ENCODE results near the gene TSR3.

TSR3 gene

DNA sequence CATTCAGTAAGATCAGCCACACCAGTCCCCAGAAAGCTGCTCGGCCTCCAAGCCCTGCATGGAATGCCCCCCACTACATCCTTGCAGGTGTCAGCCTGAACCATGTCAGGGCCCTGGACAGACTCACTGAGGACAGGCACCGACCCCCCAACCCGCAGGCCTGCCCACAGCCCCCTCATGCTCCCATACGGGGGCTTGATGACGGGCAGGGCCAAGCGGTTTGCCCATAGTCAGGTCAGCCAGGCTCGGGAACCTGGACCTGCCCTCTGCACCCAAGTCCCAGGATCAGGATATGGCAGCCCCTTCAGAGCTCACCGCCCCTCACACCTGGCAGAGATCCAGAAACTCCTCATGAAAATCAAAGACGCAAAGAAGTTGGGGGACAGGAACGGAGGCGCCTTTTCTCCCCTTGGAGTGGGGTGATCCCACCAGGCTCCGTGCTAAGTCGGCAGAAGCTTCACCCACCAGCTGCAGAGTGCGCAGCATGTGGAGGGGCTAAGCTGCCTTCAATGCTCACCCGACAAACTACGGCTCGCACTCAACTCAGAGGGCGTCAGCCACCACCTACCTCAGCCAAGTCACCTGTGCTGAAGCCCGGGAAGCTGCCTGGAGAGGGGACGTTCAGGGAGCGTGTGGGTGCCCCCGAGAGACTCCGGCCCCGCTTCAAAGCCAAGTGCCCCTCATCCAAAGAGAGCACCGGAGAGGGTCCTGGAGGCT, 26.6 kb upstream of the TSR3 start:
- DNase-seq: no peak

DNA sequence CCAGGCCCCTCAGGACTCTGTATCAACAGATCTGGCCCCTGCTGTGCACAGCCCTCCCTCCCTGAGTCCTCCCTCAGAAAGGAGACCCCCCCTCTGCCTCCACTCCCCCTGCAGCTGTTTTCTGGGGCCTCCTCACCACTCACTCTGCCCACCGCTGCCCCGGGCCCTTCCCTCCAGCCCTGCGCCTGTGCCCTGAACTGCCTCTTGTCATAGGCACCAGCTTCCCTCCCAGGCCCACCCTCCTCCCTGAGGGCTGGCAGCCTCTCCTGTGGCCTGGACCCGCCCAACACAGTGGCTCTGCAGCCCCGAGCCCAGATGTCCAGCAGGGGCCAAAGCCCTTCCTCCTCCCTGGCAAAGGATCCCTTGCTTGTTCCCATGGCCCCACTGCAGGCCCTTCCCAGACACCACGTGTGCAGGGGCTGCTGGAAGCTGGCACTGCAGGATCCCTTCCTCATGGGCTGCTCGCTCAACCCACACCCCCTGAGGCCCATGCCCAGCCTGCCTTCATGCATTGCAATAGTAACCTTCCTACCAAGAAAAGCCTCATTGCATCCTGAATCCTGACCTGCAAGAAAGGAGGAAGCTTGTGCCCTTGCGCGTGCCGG, 25.8 kb upstream of the TSR3 start:
- DNase-seq: no peak

DNA sequence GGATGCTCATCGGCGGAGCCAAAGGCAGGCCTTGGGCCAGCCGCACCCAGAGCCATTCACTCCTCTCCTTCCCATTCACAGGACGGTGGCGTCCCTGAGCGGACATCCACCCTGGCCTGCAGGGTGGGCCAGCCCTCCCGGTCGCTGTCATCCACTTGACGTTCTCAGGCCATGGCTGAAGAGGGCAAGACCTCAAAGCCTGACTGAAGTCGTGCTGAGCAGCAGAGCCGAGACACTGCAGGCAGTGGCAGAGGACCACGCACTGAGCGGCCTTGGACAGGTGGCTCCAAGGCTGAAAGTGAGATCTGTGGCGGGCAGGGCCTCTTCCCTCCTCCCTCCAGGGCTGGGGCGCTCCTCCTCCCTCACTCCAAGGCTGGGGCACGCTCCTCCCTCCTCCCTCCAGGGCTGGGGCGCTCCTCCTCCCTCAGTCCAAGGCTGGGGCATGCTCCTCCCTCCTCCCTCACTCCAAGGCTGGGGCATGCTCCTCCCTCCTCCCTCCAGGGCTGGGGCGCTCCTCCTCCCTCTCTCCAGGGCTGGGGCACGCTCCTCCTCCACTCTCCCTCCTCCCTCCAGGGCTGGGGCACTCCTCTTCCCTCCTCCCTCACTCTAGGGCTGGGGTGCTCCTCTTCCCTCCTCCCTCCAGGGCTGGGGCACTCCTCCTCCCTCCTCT, 24.2 kb upstream of the TSR3 start:
- DNase-seq: no peak

DNA sequence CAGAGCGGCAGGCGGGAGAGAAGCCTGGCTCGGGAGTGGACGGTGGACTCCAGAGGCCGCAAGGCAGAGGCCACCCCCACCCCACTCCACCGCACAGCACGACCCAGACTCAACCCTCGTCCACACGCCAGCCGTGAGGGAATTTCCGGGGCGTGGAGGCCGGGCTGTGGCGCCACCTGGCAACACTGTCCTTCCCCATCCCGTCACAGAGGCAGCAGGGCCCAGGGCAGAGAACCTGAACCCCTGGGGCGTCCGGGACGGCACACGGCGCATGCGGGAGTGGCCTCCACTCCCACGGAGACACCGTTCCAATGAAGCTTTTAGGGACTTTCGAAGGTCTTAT, 23.6 kb upstream of the TSR3 start:
- DNase-seq: no peak

DNA sequence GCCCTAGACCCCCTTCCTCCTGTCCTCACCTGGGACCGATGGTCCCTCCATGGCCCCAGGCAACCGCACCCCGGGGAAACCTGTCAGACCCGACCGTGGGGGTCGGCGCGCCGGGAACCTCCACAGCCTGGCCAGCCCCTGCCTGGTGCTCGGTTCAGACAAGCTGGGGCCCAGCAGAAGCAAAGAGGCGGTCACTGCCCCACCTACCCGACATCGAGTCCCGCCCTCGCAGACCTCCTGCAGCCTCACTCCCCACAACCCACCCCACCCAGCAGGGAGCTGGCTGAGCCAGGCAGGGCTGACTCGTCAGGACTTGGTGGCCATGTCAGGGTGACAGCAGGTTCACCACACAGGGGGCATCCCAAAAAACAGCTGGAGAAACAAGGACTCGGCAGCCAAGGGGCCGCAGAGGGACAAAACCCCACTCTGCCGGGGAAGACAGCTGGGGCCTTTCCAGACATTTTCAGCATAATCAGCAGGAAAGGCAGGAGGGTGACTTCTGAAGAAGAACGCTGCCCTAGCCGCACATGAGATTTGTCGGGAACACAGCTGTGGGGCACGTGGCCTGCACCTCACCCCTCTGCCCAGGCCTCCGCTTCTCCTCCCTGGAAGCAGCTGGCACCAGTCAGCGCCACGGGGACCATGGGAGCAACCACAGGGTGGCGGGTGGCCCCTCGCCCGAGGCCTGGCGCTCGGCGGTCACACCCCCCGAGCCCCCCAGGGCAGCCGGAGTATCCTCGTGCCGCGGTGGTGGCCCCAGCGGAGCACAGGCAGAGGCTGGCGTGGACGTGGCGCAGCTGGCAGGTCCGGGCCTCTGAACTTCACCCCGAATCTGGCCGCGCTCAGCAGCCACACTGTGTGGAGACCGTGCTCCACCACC, 23.0 kb upstream of the TSR3 start:
- DNase-seq: no peak

DNA sequence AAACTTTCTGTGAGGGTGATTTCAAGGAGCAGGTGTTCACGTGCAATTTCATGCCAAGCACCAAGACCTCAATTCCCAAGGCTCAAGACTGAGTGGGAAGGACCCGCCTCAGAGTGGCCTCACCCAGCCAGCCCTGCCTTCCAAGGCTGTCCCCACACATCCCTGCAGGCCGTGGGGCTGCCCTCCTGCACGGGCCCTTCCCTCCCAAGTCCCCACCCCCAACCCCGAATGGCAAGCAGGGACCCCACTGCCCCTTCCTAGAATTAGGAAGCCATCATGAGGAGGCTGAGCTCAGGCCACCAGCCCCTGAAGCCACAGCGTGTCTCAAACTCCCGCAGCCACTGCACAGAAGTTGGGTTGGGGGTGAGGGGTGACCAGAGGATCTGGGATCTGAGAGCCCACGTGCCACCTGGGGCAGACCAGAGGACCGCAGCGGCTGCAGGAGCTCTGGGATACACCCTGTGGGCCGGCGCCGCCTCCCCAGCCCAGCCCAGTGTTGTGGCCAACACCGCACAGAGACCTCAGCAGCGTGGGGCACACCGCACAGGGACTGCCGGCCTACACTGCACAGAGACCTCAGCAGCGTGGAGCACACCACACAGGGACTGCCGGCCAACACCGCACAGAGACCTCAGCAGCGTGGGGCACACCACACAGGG, 20.7 kb upstream of the TSR3 start:
- DNase-seq: no peak

DNA sequence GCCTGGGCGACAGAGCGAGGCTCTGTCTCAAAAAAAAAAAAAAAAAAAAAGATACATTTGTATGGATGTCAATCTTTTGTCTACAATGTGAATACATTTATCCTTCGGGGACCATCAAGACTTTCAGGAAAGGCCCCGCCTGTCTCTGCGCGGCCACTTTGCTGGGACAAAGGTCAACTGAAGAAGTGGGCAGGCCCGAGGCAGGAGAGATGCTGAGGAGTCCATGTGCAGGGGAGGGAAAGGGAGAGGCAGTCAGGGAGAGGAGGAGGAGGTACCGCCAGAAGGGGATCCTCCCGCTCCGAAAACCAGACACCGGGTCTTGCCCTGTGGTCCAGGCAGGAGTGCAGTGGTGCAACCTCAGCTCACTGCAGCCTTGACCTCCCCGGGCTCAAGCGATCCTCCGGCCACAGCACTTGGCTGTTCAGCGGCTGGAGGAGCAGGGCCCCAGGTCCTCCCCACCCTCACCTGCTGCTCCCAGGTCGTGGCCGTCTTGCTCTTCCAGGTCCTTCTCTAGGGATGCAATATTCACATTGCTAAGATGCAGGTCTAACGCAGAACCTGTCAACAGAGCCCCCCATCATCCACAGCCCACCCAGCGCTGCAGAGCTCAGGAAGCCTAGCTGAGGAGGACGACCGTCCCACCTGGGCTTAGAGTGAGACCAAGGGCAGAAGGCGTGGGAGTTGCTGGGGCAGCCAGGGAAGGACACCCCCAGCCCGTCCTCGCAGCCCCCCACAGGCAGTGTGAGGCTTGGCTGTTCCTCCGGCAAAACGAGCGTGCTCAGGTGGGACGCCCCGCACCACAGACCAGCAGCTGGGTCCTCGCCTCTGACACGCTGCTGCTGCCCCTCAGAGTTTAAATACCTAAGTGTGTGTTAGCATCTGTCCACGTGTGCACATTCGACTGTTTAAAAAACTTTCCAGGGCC, 19.6 kb upstream of the TSR3 start:
- DNase-seq: no peak

DNA sequence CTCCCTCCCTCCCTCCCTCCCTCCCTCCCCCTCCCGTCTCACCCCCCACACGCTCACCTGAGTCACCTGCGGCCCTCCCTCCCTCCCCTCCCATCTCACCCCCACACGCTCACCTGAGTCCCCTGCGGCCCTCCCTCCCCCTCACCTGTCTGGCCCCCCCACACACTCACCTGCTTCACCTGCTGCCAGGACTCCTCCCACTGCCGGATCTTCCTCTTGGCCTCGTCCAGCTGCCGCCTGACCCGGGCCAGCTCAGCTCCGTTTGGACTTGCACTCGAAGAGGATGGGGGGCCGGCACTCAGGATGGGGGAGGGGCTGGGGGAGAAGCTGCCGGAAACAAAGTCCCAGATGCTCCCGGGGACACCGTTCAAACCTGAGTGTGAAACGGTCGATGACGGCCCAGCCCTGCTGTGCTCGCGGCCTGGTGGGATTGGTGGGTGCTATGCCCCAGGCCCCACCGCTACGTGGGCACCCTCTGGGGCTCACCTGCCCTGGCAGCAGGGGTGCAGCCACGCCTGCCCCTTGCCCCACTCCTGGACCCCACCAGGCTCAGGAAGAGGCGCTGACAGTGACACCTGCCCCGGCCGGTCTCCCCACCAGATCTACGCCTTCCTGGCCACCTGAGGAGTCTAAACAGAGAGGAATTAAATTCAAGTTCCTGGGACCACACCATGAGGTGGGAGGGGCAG, 16.0 kb upstream of the TSR3 start:
- DNase-seq: no peak

DNA sequence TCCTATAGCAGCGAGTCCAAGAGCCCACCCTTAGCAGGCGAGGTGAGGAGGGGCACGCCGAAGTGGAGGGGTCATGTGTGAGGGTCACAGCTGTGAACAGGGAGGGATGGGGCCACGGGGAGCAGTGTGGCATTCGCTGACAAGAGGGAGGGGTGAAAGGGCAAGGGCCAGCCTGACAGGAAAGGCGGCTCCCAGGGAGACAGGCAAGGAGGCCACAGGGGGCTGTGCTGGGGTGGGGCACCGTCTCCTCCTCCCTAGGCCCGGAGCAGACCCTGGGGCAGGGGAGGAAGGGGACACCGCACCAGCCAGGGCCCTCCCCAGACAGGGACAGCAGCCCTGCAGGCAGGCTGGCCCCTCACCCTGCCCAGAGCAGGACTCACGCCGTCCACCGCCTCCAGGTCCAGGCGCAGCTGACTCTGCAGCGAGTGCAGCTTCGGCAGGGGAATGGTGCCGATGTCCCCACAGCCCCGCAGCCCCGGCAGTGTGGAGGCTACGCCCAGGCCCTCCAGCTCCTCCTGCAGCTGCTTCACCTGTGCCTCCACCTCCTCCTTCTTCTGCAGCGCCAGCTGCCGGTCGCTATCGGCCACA, 15.1 kb upstream of the TSR3 start:
- DNase-seq: no peak

DNA sequence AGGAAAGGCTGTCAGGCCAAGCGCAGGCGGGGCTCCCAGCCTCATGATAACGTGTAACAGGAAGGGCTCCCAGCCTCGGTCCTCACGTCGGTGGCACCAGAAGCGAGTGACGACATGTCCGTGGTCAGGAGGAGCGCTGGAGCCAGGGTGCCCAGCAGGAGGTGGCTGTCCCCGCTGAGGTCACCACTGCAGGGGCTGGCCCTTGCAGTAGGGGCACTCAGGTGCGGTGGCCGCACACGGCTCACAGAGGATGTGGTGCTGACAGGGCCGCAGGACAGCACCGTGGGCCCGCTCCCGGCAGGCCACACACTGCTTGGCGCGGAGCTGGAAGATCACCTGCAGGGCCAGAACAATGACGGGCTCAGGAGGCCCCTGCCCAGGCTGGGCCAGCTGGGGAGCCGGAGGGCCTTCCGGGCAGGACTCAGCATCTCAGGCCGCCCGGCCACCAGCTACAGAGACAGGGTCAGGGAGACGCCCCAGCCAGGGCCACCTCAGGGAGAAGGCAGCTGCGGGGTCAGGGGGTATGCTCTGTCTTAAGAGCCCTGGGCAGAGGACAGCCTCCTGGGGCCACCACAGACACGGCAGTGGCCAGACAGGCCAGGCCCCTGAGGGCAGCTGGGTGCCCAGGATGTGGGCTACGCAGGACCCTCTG, 14.5 kb upstream of the TSR3 start:
- DNase-seq: no peak

DNA sequence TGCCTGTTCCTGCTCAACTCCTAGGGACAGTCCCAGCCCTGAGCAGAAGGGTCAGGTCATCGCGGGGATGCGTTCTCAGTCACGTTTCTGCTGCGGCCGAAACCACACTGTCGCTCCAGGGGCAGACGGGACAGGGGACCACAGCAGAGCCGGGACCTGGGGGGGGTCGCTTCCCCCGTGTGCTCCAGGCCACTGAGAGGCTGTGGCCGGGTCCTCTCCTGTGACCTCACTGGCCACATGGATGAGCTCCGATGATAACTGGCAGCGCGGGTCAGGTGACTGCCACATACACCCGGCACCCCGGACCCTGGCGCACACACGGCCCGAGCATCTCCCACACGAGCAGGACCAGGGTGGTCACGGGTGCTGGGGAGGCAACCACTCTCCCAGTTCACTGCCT, 12.8 kb upstream of the TSR3 start:
- no peak for DNase-seq

DNA sequence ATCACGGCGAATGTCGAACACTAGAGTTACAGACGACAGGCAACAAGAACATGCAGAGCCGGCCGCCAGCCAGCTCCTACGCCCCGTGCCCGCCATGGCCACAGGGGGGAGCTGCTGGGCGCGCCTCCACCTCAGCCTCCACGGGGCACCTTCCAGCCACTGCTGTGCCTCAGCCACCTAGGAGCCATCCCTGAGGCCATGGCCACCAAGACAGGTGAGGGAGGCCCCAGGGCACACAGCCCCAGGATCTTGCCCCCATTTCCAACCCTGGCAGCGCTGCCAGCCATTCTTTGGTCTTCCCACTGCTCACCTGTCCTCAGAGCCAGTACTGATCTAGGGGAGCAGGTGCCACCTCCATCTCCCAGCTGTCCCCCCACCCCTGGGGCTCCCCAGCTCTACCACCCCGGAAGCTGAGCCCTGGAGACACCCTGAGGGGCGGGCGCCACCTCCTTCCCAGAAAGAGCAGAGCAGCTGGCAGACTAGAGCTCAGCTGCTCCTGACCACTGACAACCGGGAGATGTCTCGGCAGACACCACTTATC, 11.9 kb upstream of the TSR3 start:
- DNase-seq: no peak

DNA sequence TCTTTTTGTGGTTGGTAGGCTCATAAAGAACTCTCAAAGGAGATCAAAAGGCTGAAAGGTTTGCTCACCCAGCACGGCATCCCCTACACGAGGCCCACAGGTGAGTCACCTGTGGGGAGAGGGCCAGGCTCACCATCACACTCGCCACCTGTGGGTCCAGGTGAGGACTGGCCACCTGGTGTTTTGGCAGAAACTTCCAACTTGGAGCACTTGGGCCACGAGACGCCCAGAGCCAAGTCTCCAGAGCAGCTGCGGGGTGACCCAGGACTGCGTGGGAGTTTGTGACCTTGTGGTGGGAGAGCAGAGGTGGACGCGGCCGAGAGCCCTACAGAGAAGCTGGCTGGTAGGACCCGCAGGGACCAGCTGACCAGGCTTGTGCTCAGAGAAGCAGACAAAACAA, 11.1 kb upstream of the TSR3 start:
- no peak for DNase-seq

DNA sequence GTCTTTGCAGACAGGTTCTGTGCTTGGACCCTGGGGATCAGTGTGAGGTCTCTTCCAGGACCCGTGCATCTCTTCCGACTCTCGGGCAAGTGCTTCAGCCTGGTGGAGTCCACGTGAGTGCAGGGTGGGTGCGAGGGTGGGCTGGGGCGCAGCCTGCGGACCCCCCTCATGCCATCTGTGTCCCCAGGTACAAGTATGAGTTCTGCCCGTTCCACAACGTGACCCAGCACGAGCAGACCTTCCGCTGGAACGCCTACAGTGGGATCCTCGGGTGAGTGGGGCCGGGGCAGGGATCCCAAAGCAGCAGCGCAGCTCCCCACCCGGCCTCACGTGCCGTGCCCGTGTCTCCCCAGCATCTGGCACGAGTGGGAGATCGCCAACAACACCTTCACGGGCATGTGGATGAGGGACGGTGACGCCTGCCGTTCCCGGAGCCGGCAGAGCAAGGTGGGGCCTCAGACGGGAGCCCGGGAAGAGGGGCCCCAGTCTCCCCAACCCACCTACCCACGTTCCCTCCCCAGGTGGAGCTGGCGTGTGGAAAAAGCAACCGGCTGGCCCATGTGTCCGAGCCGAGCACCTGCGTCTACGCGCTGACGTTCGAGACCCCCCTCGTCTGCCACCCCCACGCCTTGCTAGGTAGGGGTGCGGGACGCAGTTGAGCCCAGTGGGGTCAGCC, 10.1 kb upstream of the TSR3 start:
- DNase-seq: no peak

DNA sequence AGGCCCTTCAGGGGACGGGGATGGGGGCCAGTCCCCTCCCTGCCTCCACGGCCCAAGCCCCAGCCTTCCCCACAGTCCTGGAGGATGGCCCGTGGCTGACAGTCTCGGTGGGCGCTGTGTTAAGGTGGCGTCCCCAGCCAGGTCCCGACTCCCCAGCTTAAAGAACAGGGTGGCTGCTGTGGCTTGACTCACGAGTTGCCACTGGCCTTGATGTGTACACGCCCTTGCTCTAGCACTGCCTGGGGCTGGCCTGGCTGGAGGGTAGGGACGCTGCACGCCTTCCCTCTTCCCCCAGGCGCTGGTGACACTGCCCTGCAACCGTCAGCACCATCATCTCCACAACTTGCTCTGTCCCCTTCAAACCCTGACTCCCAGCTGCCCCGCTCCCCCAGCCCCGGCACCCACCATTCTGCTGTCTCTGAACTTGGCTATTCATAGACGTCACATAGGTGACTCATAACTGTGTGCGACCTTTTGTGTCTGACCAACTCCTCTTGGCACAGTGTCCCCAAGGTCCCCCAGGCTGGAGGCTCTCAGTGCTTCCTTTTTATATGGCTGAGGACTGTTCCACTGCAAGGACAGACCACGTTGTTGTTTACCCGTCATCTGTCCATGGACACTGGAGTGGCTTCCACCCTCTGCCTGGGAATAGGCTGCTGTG, 6.4 kb upstream of the TSR3 start:
- no peak for DNase-seq

DNA sequence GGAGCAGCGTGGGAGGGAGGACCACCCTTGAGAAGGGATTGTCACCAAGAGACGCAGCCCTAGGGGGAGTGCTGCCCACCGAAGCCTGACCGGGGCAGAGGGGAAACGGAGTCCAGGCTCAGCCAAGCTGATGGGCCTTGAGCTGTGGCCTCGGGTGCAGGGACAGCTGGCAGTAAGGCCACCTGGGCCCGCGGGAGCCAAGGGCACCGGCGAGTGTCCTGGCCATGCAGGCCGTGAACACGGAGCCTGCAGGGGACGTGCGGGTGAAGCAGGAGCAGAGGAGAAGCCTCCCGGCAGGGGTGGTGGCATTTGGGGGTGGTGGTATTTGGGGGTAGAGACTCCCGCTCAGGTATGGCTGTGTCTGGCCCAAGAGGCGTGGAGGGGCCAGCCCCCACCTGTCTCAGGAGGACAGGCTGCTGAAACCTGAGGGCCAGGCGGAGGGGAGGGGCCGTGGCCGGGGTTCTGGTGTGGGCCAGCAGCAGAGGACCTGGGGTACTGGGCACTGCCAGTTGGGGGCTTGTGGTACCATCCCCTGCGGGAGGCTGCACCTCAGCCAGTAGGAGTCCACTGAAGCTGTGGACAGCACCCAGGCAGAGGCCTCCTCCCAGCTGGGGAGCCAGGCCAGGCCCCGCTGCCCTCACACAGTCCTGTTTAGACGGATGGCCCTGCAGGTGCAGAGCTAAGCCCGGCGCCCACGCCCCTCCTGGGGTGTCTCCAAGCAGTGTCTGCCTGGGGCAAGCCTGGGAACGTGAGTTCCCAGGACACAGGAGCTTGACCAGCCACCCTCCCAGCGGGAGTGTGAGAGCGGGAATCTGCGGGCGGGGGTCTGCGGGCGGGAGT, 4.6 kb upstream of the TSR3 start:
- DNase-seq: no peak

DNA sequence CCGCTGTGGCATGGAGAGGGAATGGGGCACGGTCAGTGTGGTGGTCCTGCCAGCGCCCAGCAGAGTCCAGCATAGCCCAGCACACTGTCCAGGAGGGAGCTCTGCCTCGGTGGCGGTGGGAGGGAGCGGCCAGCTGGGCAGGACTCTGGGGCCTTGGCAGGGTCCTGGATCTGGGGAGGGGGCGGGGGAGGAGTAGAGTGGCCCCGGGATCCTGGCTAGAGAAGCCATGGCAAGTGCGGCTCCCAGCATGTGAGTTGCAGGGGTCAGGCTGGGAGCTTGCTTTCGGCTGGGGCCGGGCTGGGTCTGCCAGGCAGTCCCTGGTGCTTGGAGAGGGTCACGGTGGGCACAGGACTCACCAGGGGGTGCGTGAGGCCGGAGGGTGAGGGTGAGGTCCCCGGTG, 3.9 kb upstream of the TSR3 start:
- DNase-seq: no peak

All from right kidney (tissue), 1 donor.